K562 (cell line): ENCODE data around the gene SP6. TPM values are rescaled to one million over a fixed set of nuclear protein-coding genes. Genes with fewer than 3 reads are reported as not detected.

ENCODE experiments used
- HSF4 ChIP-seq: fragments of 250-450 bp; sonication (Bioruptor Pico); IDR thresholded peaks from 2 replicates; pipeline ENCODE4 v2.1.2; 2022; ENCODE audit warnings: mild to moderate bottlenecking, moderate library complexity, borderline replicate concordance
- PML ChIP-seq: IDR thresholded peaks from 2 replicates; pipeline ENCODE4 v1.6.1; 2012; ENCODE audit warnings: low read length, inconsistent platforms
- RBM14 ChIP-seq: fragments of 200-400 bp; formaldehyde crosslinking; IDR thresholded peaks from 2 replicates; pipeline ENCODE4 v1.6.1; 2018; ENCODE audit warnings: low read depth, mild to moderate bottlenecking, low read length, moderate library complexity, borderline replicate concordance; ENCODE audit not compliant: insufficient read depth
- SMARCA5 ChIP-seq: fragments of 450-650 bp; IDR thresholded peaks from 2 replicates; pipeline ENCODE4 v1.6.1; 2016
- SMARCC2 ChIP-seq: fragments of 450-650 bp; IDR thresholded peaks from 2 replicates; pipeline ENCODE4 v1.6.1; 2017; ENCODE audit warnings: antibody characterized with exemption, moderate library complexity, mild to moderate bottlenecking, low read depth
- ZFPM2 ChIP-seq: fragments of 250-450 bp; sonication (Bioruptor Pico); IDR thresholded peaks from 2 replicates; pipeline ENCODE4 v1.5.1; 2022; ENCODE audit warnings: mild to moderate bottlenecking
- polyA plus RNA-seq, 8 experiments: library from polyadenylated mRNA; depleted of rRNA in 4 of 8; stranded (reverse) in 5 of 8; unstranded in 3 of 8; fragments of >200 nt; fragmentation: Nextera tagmentation in 2 of 8; fragmentation: Illumina TruSeq in 1 of 8; extraction: Ambion mirVana in 2 of 8; extraction: Trizol in 1 of 8; gene quantifications; 2 replicates each; pipeline versions ENCODE4 v1.2.1 to v1.2.3, GENCODE V29; 2011 to 2014; ENCODE audit warnings: inconsistent platforms in 1 of 8, missing spikeins in 1 of 8
- total RNA-seq, 7 experiments: library from RNA; depleted of rRNA in 6 of 7; stranded (reverse); fragments of >200 nt in 6 of 7; fragmentation: Illumina TruSeq in 2 of 7; extraction: Trizol in 2 of 7; gene quantifications; 2 replicates each; pipeline versions ENCODE4 v1.2.1 to v1.2.3, GENCODE V29; 2011 to 2021; ENCODE audit warnings: low replicate concordance in 1 of 7
- TF ChIP-seq, protein P1 (sequence below): fragments of 200-400 bp; formaldehyde crosslinking; IDR thresholded peaks from 2 replicates; pipeline ENCODE4 v1.6.1; 2017; ENCODE audit warnings: mild to moderate bottlenecking, low read depth, low read length, moderate library complexity
- TF ChIP-seq, protein P2 (sequence below): fragments of 450-650 bp; formaldehyde crosslinking; IDR thresholded peaks from 2 replicates; pipeline ENCODE4 v1.4.0; 2020; ENCODE audit warnings: mild to moderate bottlenecking, moderate library complexity
- TF ChIP-seq, protein P3 (sequence below): sonication (generic); formaldehyde crosslinking; IDR thresholded peaks from 2 replicates; pipeline ENCODE4 v1.5.0; 2020; ENCODE audit warnings: missing genetic modification reagents
- TF ChIP-seq, protein P4 (sequence below), 3 experiments: IDR thresholded peaks in 2 of 3; conservative IDR thresholded peaks in 1 of 3; 2 replicates each; pipeline ENCODE4 v1.5.1; 2011 to 2012; ENCODE audit warnings: low read length in 3 of 3, mild to moderate bottlenecking in 3 of 3, control low read depth in 2 of 3, improper control_type of control experiment in 1 of 3, inconsistent platforms in 1 of 3, low read depth in 1 of 3, mixed read lengths in 1 of 3, moderate library complexity in 1 of 3; ENCODE audit not compliant: insufficient read depth in 2 of 3
- TF ChIP-seq, protein P5 (sequence below): fragments of 450-650 bp; IDR thresholded peaks from 2 replicates; pipeline ENCODE4 v1.6.1; 2017; ENCODE audit warnings: antibody characterized with exemption, mild to moderate bottlenecking
- TF ChIP-seq, protein P6 (sequence below): sonication (generic); formaldehyde crosslinking; IDR thresholded peaks from 2 replicates; pipeline ENCODE4 v1.8.0; 2023; ENCODE audit warnings: mild to moderate bottlenecking, missing genetic modification reagents

SP6 gene
- total and polyA plus RNA-seq, 9 of the 15 experiments (the other 6 are each of a cell fraction or from before 2014, with no cell fraction given): 0.11 to 7.9 (median 2.2) TPM

DNA sequence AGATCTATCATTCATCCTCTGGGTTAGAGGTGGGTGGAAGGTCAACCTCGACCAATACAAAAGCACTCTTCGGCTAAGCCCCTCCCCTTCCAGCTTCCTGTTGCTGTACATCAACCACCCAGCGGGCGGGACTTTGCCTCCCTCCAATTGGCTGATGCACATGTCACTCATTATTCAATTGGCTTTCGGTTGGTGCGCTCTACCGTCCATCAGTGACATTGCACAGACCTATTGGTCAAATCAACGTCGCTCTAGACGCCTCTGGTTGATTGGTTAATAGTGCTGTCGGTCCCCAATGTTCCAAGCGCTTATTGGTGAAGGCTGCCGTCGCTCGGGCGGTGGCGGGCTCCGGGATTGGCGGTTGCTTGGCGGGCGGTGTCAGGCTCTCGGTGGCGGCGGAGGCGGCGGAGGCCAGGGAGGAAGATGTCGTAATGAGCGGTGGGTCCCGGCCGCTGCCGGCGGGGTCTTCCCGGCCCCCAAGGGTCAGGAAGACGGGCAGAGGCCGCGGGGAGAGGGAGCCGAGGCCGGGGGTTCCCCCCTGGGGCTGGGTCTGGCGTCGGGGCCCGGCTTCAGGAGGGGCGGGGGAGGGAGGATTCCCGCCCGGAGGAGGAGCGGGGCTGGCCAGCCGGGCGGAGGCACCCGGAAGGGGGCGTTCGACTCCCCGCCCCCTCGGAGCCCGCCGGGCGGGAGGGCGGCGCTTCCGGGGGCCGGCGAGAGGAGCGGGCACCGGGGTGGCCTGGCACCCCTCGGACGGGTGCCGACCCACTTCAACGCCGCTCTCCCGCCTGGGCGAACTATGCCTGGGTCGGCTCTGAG is 45.1 kb upstream of the SP6 start, which contains the start of gene SP2 (continued):
- TF ChIP-seq, protein P1, sequence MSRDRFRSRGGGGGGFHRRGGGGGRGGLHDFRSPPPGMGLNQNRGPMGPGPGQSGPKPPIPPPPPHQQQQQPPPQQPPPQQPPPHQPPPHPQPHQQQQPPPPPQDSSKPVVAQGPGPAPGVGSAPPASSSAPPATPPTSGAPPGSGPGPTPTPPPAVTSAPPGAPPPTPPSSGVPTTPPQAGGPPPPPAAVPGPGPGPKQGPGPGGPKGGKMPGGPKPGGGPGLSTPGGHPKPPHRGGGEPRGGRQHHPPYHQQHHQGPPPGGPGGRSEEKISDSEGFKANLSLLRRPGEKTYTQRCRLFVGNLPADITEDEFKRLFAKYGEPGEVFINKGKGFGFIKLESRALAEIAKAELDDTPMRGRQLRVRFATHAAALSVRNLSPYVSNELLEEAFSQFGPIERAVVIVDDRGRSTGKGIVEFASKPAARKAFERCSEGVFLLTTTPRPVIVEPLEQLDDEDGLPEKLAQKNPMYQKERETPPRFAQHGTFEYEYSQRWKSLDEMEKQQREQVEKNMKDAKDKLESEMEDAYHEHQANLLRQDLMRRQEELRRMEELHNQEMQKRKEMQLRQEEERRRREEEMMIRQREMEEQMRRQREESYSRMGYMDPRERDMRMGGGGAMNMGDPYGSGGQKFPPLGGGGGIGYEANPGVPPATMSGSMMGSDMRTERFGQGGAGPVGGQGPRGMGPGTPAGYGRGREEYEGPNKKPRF: no peak
- TF ChIP-seq, protein P2, sequence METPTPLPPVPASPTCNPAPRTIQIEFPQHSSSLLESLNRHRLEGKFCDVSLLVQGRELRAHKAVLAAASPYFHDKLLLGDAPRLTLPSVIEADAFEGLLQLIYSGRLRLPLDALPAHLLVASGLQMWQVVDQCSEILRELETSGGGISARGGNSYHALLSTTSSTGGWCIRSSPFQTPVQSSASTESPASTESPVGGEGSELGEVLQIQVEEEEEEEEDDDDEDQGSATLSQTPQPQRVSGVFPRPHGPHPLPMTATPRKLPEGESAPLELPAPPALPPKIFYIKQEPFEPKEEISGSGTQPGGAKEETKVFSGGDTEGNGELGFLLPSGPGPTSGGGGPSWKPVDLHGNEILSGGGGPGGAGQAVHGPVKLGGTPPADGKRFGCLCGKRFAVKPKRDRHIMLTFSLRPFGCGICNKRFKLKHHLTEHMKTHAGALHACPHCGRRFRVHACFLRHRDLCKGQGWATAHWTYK (CRISPR knock-in tag): peak; percentile 69; the same call in 1 of the 2 replicates
- TF ChIP-seq, protein P3, sequence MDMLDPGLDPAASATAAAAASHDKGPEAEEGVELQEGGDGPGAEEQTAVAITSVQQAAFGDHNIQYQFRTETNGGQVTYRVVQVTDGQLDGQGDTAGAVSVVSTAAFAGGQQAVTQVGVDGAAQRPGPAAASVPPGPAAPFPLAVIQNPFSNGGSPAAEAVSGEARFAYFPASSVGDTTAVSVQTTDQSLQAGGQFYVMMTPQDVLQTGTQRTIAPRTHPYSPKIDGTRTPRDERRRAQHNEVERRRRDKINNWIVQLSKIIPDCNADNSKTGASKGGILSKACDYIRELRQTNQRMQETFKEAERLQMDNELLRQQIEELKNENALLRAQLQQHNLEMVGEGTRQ: no peak
- no peak for TF ChIP-seq SMARCC2
- peak; percentile 42; the same call in 1 of the 2 replicates for TF ChIP-seq PML
- TF ChIP-seq, protein P4, sequence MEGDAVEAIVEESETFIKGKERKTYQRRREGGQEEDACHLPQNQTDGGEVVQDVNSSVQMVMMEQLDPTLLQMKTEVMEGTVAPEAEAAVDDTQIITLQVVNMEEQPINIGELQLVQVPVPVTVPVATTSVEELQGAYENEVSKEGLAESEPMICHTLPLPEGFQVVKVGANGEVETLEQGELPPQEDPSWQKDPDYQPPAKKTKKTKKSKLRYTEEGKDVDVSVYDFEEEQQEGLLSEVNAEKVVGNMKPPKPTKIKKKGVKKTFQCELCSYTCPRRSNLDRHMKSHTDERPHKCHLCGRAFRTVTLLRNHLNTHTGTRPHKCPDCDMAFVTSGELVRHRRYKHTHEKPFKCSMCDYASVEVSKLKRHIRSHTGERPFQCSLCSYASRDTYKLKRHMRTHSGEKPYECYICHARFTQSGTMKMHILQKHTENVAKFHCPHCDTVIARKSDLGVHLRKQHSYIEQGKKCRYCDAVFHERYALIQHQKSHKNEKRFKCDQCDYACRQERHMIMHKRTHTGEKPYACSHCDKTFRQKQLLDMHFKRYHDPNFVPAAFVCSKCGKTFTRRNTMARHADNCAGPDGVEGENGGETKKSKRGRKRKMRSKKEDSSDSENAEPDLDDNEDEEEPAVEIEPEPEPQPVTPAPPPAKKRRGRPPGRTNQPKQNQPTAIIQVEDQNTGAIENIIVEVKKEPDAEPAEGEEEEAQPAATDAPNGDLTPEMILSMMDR (IDR thresholded peaks at IDR 0.05 in 2 of 3, conservative IDR thresholded peaks at IDR 0.05 in 1 of 3; ENCODE audit: insufficient read depth in 2 of 3, low read depth in 1 of 3, low read length in 3 of 3): no peak; a peak in 1 of 6 replicates
- TF ChIP-seq, protein P5, sequence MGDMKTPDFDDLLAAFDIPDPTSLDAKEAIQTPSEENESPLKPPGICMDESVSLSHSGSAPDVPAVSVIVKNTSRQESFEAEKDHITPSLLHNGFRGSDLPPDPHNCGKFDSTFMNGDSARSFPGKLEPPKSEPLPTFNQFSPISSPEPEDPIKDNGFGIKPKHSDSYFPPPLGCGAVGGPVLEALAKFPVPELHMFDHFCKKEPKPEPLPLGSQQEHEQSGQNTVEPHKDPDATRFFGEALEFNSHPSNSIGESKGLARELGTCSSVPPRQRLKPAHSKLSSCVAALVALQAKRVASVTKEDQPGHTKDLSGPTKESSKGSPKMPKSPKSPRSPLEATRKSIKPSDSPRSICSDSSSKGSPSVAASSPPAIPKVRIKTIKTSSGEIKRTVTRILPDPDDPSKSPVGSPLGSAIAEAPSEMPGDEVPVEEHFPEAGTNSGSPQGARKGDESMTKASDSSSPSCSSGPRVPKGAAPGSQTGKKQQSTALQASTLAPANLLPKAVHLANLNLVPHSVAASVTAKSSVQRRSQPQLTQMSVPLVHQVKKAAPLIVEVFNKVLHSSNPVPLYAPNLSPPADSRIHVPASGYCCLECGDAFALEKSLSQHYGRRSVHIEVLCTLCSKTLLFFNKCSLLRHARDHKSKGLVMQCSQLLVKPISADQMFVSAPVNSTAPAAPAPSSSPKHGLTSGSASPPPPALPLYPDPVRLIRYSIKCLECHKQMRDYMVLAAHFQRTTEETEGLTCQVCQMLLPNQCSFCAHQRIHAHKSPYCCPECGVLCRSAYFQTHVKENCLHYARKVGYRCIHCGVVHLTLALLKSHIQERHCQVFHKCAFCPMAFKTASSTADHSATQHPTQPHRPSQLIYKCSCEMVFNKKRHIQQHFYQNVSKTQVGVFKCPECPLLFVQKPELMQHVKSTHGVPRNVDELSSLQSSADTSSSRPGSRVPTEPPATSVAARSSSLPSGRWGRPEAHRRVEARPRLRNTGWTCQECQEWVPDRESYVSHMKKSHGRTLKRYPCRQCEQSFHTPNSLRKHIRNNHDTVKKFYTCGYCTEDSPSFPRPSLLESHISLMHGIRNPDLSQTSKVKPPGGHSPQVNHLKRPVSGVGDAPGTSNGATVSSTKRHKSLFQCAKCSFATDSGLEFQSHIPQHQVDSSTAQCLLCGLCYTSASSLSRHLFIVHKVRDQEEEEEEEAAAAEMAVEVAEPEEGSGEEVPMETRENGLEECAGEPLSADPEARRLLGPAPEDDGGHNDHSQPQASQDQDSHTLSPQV: no peak
- TF ChIP-seq ZFPM2 (CRISPR knock-in tag): no peak
- no peak for TF ChIP-seq HSF4 (CRISPR knock-in tag)
- no peak for TF ChIP-seq SMARCA5
- TF ChIP-seq, protein P6, sequence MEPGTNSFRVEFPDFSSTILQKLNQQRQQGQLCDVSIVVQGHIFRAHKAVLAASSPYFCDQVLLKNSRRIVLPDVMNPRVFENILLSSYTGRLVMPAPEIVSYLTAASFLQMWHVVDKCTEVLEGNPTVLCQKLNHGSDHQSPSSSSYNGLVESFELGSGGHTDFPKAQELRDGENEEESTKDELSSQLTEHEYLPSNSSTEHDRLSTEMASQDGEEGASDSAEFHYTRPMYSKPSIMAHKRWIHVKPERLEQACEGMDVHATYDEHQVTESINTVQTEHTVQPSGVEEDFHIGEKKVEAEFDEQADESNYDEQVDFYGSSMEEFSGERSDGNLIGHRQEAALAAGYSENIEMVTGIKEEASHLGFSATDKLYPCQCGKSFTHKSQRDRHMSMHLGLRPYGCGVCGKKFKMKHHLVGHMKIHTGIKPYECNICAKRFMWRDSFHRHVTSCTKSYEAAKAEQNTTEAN (CRISPR knock-in tag): no peak
- TF ChIP-seq RBM14: 0 out of 2 replicates have a peak, but pooled peaks have one; percentile 10
